PFSK-1 (cell line): Measurements from ENCODE around the gene KLHL40.

Source experiments
- FOXP2 ChIP-seq: optimal IDR thresholded peaks from 2 replicates; pipeline ENCODE3; 2011; ENCODE audit warnings: borderline replicate concordance, control low read depth, inconsistent platforms; ENCODE audit not compliant: insufficient read depth; ENCODE audit errors: extremely low read length, extremely low read depth
- REST ChIP-seq, 2 experiments: IDR thresholded peaks; 2 replicates each; pipeline versions ENCODE4 v1.6.1 to v1.8.0; 2011 to 2012; ENCODE audit warnings: low read depth in 2 of 2, low read length in 2 of 2, control low read depth in 1 of 2, inconsistent platforms in 1 of 2, mild to moderate bottlenecking in 1 of 2, moderate library complexity in 1 of 2; ENCODE audit not compliant: insufficient read depth in 1 of 2
- SIN3A ChIP-seq: IDR thresholded peaks from 2 replicates; pipeline ENCODE4 v1.6.1; 2012; ENCODE audit warnings: mild to moderate bottlenecking, low read length, moderate library complexity, borderline replicate concordance; ENCODE audit not compliant: insufficient read depth

GRCh38 chr3:42682301-42683070, 2.9 kb upstream of the KLHL40 start:
- TF ChIP-seq REST (IDR thresholded peaks at IDR 0.05; ENCODE audit: insufficient read depth in 1 of 2, low read depth in 2 of 2, low read length in 2 of 2) (no peak), SIN3A (no peak), FOXP2 (no peak)
